GM12892 (cell line): ENCODE results near the gene OSGEPL1.

ENCODE experiments used
- POLR2A ChIP-seq: IDR thresholded peaks from 2 replicates; pipeline ENCODE4 v1.6.1; 2011; ENCODE audit warnings: low read depth, low read length, control low read depth
- TAF1 ChIP-seq: IDR thresholded peaks from 2 replicates; pipeline ENCODE4 v1.6.1; 2011; ENCODE audit warnings: low read depth, mild to moderate bottlenecking, control low read depth, low read length, borderline replicate concordance

- TF ChIP-seq POLR2A = no peak
- no peak for TF ChIP-seq TAF1
Measured at GRCh38 chr2:189802396-189802912, 39.9 kb upstream of the OSGEPL1 start.
